Measurements from ENCODE around the gene TTBK2.

GRCh38 chr15:42729409-42729808 is 191.2 kb downstream of the TTBK2 start:
- TF ChIP-seq CTCF (IDR thresholded peaks at IDR 0.05) (no peak), EZH2 (IDR thresholded peaks at IDR 0.05; ENCODE audit: borderline replicate concordance, insufficient read depth, low read depth, low read length, poor library complexity, severe bottlenecking) (no peak)

Data from B cell (primary cell).